ENCODE data around the gene ANKS1B. TPM values are rescaled to one million over a fixed set of nuclear protein-coding genes. Genes with fewer than 3 reads are reported as not detected.

ANKS1B gene
- total RNA-seq, 1 experiment from 2014 or later, result 5.8 TPM

DNA sequence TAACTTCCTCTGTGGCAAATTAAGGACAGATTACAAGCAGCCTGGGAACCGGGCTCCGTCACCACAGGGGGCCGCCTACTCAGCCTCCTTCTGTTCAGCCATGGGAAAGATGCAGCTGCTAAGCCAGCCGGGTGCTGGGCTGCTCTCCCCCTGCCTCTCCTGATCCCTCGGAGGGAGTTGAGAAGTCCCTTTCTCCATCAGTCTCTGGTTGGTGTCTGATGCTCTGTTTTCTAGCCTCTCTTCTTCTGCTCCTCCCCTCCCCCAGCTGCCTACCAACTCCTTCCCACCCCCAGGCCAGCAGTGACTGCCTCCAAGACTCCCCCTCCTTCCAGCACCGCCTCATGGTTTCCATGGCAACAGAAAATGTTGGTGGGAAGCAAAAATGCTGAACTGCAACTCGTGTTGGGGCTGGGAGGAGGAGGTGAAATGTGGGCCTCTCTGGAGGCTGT is 853.0 kb downstream of the ANKS1B start (continued):
- TF ChIP-seq ZNF121 (CRISPR knock-in tag; IDR thresholded peaks at IDR 0.05), result no peak
- TF ChIP-seq FOXK1 (CRISPR knock-in tag; IDR thresholded peaks at IDR 0.05), result no peak
- no peak for TF ChIP-seq CBFB (CRISPR knock-in tag; IDR thresholded peaks at IDR 0.05; ENCODE audit: low read depth)
- TF ChIP-seq MYBL2 (CRISPR knock-in tag; IDR thresholded peaks at IDR 0.05), result no peak
- no peak for TF ChIP-seq PRRX2 (CRISPR knock-in tag; IDR thresholded peaks at IDR 0.05)
- no peak for TF ChIP-seq ATF1 (CRISPR knock-in tag; IDR thresholded peaks at IDR 0.05)

DNA sequence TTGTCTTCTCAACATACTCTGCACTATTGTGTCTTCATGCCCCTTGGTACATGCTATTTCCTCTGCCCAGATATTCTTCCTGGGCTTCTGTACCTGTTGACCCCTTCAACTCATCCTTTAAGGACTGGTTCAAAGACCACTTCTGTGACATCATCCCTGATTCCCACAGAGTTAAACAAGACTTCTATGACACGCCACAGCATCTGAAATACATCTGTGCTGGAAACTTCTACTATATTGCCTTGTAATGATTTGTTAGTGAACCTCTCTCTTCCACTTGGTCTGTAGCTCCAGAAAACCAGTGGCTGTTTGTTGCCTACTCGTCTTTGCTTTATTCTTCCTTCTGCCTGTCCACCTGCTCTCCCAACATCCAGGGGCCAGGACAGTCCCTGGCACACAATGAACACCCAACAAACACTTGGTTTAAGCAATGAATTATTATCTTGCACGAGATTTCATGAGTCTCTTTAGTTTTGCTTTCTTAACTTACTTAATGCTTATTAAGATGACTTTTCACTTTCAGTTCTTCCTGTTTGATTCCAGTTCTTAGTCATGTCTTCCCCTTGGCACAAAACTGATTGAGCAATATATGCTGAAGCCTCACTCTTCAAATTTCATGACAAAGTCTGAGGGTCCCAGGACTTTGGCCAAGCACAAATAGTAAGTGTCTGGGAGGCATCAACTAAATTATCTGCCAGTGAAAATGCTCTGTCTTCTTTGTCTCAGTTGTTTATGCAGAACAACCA is 853.8 kb downstream of the ANKS1B start:
- Mint-ChIP-seq H3K9me3 (no peaks in the 10 kb centered on the region), H3K36me3 (no peaks in the 10 kb centered on the region), H3K27ac (no peak overlapping the region), H3K4me1 (no peaks in the 10 kb centered on the region), H3K4me3 (no peak overlapping the region), H3K27me3 (ENCODE audit: low read depth) (no peaks in the 10 kb centered on the region)
- ChIA-PET POLR2A (interaction anchor here (0.5 kb wide), 1 partner anchor 853 kb away, joined by 3 read pairs; no protein-coding TSS in a partner anchor), CTCF (interaction anchor here (0.8 to 1.0 kb wide), 2 partner anchors 88 to 260 kb away, joined by 3 read pairs; no protein-coding TSS in a partner anchor)
- no peak for DNase-seq (ENCODE audit: low spot score)
- ATAC-seq, result no peak
- TF ChIP-seq, protein P1, sequence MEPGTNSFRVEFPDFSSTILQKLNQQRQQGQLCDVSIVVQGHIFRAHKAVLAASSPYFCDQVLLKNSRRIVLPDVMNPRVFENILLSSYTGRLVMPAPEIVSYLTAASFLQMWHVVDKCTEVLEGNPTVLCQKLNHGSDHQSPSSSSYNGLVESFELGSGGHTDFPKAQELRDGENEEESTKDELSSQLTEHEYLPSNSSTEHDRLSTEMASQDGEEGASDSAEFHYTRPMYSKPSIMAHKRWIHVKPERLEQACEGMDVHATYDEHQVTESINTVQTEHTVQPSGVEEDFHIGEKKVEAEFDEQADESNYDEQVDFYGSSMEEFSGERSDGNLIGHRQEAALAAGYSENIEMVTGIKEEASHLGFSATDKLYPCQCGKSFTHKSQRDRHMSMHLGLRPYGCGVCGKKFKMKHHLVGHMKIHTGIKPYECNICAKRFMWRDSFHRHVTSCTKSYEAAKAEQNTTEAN (CRISPR knock-in tag; IDR thresholded peaks at IDR 0.05), result no peak
- TF ChIP-seq, protein P2, sequence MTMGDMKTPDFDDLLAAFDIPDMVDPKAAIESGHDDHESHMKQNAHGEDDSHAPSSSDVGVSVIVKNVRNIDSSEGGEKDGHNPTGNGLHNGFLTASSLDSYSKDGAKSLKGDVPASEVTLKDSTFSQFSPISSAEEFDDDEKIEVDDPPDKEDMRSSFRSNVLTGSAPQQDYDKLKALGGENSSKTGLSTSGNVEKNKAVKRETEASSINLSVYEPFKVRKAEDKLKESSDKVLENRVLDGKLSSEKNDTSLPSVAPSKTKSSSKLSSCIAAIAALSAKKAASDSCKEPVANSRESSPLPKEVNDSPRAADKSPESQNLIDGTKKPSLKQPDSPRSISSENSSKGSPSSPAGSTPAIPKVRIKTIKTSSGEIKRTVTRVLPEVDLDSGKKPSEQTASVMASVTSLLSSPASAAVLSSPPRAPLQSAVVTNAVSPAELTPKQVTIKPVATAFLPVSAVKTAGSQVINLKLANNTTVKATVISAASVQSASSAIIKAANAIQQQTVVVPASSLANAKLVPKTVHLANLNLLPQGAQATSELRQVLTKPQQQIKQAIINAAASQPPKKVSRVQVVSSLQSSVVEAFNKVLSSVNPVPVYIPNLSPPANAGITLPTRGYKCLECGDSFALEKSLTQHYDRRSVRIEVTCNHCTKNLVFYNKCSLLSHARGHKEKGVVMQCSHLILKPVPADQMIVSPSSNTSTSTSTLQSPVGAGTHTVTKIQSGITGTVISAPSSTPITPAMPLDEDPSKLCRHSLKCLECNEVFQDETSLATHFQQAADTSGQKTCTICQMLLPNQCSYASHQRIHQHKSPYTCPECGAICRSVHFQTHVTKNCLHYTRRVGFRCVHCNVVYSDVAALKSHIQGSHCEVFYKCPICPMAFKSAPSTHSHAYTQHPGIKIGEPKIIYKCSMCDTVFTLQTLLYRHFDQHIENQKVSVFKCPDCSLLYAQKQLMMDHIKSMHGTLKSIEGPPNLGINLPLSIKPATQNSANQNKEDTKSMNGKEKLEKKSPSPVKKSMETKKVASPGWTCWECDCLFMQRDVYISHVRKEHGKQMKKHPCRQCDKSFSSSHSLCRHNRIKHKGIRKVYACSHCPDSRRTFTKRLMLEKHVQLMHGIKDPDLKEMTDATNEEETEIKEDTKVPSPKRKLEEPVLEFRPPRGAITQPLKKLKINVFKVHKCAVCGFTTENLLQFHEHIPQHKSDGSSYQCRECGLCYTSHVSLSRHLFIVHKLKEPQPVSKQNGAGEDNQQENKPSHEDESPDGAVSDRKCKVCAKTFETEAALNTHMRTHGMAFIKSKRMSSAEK (CRISPR knock-in tag; IDR thresholded peaks at IDR 0.05; ENCODE audit: borderline replicate concordance), result no peak
- TF ChIP-seq ZNF219 (CRISPR knock-in tag; IDR thresholded peaks at IDR 0.05; ENCODE audit: borderline replicate concordance), result no peak
- no peak for TF ChIP-seq NR2C2 (CRISPR knock-in tag; IDR thresholded peaks at IDR 0.05)
- TF ChIP-seq, protein P3, sequence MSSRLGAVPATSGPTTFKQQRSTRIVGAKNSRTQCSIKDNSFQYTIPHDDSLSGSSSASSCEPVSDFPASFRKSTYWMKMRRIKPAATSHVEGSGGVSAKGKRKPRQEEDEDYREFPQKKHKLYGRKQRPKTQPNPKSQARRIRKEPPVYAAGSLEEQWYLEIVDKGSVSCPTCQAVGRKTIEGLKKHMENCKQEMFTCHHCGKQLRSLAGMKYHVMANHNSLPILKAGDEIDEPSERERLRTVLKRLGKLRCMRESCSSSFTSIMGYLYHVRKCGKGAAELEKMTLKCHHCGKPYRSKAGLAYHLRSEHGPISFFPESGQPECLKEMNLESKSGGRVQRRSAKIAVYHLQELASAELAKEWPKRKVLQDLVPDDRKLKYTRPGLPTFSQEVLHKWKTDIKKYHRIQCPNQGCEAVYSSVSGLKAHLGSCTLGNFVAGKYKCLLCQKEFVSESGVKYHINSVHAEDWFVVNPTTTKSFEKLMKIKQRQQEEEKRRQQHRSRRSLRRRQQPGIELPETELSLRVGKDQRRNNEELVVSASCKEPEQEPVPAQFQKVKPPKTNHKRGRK (CRISPR knock-in tag; IDR thresholded peaks at IDR 0.05; ENCODE audit: borderline replicate concordance), result no peak
- TF ChIP-seq, protein P4, sequence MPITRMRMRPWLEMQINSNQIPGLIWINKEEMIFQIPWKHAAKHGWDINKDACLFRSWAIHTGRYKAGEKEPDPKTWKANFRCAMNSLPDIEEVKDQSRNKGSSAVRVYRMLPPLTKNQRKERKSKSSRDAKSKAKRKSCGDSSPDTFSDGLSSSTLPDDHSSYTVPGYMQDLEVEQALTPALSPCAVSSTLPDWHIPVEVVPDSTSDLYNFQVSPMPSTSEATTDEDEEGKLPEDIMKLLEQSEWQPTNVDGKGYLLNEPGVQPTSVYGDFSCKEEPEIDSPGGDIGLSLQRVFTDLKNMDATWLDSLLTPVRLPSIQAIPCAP (CRISPR knock-in tag; IDR thresholded peaks at IDR 0.05), result no peak
- no peak for TF ChIP-seq NFATC4 (CRISPR knock-in tag; IDR thresholded peaks at IDR 0.05)
- TF ChIP-seq SMAD3 (CRISPR knock-in tag; IDR thresholded peaks at IDR 0.05; ENCODE audit: borderline replicate concordance), result no peak
- TF ChIP-seq, protein P5, sequence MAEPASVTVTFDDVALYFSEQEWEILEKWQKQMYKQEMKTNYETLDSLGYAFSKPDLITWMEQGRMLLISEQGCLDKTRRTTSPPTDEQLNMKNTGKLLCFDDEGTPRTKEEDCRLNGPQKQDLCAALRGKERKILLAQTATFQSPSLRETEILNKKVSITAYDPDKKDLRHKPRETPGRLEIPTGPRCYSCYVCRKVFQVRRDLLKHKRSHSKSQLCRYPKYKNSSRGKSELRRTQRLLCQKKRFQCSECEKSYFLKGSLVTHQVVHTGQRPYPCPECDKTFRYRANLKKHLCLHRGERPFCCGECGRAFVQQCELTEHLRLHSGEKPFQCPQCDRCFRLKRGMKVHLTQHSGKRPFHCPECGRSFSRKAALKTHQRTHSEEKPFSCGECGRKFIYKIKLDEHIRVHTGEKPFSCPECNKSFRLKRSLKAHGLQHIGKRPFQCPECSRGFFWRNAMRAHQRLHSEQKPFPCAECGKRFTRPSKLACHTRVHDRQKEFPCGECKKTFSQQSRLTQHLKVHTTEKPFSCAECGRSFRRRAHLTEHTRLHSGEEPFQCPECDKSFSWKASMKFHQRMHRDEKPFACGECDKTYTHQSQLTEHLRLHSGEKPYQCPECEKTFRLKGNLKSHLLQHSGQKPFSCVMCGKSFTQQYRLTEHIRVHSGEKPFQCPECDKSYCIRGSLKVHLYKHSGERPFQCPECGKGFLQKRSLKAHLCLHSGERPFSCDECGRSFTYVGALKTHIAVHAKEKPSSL (CRISPR knock-in tag; conservative IDR thresholded peaks at IDR 0.05), result no peak
- TF ChIP-seq, protein P6, sequence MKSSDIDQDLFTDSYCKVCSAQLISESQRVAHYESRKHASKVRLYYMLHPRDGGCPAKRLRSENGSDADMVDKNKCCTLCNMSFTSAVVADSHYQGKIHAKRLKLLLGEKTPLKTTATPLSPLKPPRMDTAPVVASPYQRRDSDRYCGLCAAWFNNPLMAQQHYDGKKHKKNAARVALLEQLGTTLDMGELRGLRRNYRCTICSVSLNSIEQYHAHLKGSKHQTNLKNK (CRISPR knock-in tag; IDR thresholded peaks at IDR 0.05), result no peak
- TF ChIP-seq KAT7 (CRISPR knock-in tag; IDR thresholded peaks at IDR 0.05; ENCODE audit: borderline replicate concordance), result no peak
- no peak for TF ChIP-seq JUN (CRISPR knock-in tag; IDR thresholded peaks at IDR 0.05)
- TF ChIP-seq MXD4 (CRISPR knock-in tag; IDR thresholded peaks at IDR 0.05; ENCODE audit: borderline replicate concordance), result no peak
- TF ChIP-seq CREM (CRISPR knock-in tag; IDR thresholded peaks at IDR 0.05), result no peak
- no peak for TF ChIP-seq FOXK1 (CRISPR knock-in tag; IDR thresholded peaks at IDR 0.05)
- no peak for TF ChIP-seq ATF1 (CRISPR knock-in tag; IDR thresholded peaks at IDR 0.05)
- TF ChIP-seq NR3C1 (CRISPR knock-in tag; conservative IDR thresholded peaks at IDR 0.05; ENCODE audit: low read depth), result no peak
- no peak for TF ChIP-seq ZNF671 (CRISPR knock-in tag; IDR thresholded peaks at IDR 0.05)
- TF ChIP-seq, protein P7, sequence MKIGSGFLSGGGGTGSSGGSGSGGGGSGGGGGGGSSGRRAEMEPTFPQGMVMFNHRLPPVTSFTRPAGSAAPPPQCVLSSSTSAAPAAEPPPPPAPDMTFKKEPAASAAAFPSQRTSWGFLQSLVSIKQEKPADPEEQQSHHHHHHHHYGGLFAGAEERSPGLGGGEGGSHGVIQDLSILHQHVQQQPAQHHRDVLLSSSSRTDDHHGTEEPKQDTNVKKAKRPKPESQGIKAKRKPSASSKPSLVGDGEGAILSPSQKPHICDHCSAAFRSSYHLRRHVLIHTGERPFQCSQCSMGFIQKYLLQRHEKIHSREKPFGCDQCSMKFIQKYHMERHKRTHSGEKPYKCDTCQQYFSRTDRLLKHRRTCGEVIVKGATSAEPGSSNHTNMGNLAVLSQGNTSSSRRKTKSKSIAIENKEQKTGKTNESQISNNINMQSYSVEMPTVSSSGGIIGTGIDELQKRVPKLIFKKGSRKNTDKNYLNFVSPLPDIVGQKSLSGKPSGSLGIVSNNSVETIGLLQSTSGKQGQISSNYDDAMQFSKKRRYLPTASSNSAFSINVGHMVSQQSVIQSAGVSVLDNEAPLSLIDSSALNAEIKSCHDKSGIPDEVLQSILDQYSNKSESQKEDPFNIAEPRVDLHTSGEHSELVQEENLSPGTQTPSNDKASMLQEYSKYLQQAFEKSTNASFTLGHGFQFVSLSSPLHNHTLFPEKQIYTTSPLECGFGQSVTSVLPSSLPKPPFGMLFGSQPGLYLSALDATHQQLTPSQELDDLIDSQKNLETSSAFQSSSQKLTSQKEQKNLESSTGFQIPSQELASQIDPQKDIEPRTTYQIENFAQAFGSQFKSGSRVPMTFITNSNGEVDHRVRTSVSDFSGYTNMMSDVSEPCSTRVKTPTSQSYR (CRISPR knock-in tag; IDR thresholded peaks at IDR 0.05), result no peak
